Vagina (tissue), 2 donors: ENCODE data around the gene UBE2D1.

Source experiments
- POLR2A ChIP-seq, 2 donors: fragments of 450-650 bp; IDR thresholded peaks; one replicate each; pipeline ENCODE4 v1.6.1; 2017; ENCODE audit warnings: antibody characterized with exemption in 2 of 2, mild to moderate bottlenecking in 2 of 2, moderate library complexity in 2 of 2
- POLR2AphosphoS5 ChIP-seq, 2 donors: sonication (generic); formaldehyde crosslinking; IDR thresholded peaks; one replicate each; pipeline ENCODE4 v1.9.0; 2017; ENCODE audit warnings: antibody characterized with exemption in 2 of 2, mild to moderate bottlenecking in 2 of 2, low read depth in 1 of 2; ENCODE audit not compliant: insufficient read depth in 1 of 2
- TF ChIP-seq, protein P1 (sequence below), 3 experiments: fragments of 450-650 bp in 2 of 3; fragments of 200-600 bp in 1 of 3; sonication (generic) in 1 of 3; IDR thresholded peaks; one replicate each; pipeline ENCODE4 v1.5.1; 2017 to 2019; ENCODE audit warnings: antibody characterized with exemption in 3 of 3, mild to moderate bottlenecking in 2 of 3, moderate library complexity in 2 of 3

GRCh38 chr10:58291538-58292174 lies 43.1 kb upstream of the UBE2D1 start:
- TF ChIP-seq, protein P1, sequence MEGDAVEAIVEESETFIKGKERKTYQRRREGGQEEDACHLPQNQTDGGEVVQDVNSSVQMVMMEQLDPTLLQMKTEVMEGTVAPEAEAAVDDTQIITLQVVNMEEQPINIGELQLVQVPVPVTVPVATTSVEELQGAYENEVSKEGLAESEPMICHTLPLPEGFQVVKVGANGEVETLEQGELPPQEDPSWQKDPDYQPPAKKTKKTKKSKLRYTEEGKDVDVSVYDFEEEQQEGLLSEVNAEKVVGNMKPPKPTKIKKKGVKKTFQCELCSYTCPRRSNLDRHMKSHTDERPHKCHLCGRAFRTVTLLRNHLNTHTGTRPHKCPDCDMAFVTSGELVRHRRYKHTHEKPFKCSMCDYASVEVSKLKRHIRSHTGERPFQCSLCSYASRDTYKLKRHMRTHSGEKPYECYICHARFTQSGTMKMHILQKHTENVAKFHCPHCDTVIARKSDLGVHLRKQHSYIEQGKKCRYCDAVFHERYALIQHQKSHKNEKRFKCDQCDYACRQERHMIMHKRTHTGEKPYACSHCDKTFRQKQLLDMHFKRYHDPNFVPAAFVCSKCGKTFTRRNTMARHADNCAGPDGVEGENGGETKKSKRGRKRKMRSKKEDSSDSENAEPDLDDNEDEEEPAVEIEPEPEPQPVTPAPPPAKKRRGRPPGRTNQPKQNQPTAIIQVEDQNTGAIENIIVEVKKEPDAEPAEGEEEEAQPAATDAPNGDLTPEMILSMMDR (IDR thresholded peaks at IDR 0.05) = peak; percentile 48 to 67 (median 60)
- no peak for TF ChIP-seq POLR2A (IDR thresholded peaks at IDR 0.05)
- TF ChIP-seq POLR2AphosphoS5 (IDR thresholded peaks at IDR 0.05; ENCODE audit: insufficient read depth in 1 of 2, low read depth in 1 of 2) = peak in 1 of 2 donors; percentile 41
